HCT116 (cell line): ENCODE measurements around the gene GTSF1L. TPM values are rescaled to one million over a fixed set of nuclear protein-coding genes. Genes with fewer than 3 reads are reported as not detected.

Source experiments
- ATAC-seq: fragments of 200-7000 bp; cut with Tn5 transposase; 2 replicates; pipeline ENCODE4 v1.9.1; 2020; ENCODE audit warnings: mild to moderate bottlenecking, moderate library complexity
- BruUV-seq: library from RNA; stranded (reverse); fragments of 400-500 nt; replicated peaks from 2 replicates; lab custom pipeline; 2021; lab: Mats Ljungman, UMichigan
- CTCF ChIA-PET: fragments of 300-600 bp; sonication (Branson Sonifier 250); formaldehyde crosslinking; loops from one replicate; lab custom pipeline; 2021; ENCODE audit warnings: antibody characterized with exemption; lab: Charles Lee
- POLR2A ChIA-PET: fragments of 300-600, 350-600 bp; sonication (Branson Sonifier 250); formaldehyde crosslinking; loops from one replicate; lab custom pipeline; 2021; ENCODE audit warnings: antibody characterized with exemption; lab: Charles Lee
- RAD21 ChIA-PET, 2 experiments: fragments of 300-600 bp; sonication (Branson Sonifier 250); formaldehyde crosslinking; loops; one replicate each; lab custom pipeline; 2023; ENCODE audit warnings: low total read pairs in 2 of 2; ENCODE audit not compliant: uncharacterized antibody in 2 of 2, unreplicated experiment in 2 of 2, low non-redundant PET in 1 of 2; lab: Charles Lee
- DNase-seq: peaks from one replicate; pipeline ENCODE4 v3.0.0-alpha.2; 2010; ENCODE audit warnings: low read depth, low spot score
- H2AFZ ChIP-seq: fragments of 200-600 bp; shearing (Covaris generic), sonication (generic); 2 replicates; pipeline ENCODE4 v1.6.1; 2017; ENCODE audit warnings: low read depth, mixed run types, mixed read lengths, antibody characterized with exemption, low read length; ENCODE audit not compliant: poor library complexity, severe bottlenecking
- H3K27ac ChIP-seq: 2 replicates; pipeline ENCODE4 v1.5.1; 2012; ENCODE audit warnings: low read depth, low read length
- H3K27me3 ChIP-seq: fragments of 200-600 bp; sonication (generic); 2 replicates; pipeline ENCODE4 v1.6.1; 2016; ENCODE audit warnings: mixed run types, low read length, mixed read lengths; ENCODE audit not compliant: insufficient read depth
- H3K36me3 ChIP-seq, 2 experiments: fragments of 200-500 bp in 1 of 2; fragments of 200-600 bp in 1 of 2; sonication (Bioruptor generic) in 1 of 2; sonication (generic) in 1 of 2; 2 replicates each; pipeline versions ENCODE4 v1.5.1 to v1.6.1; 2014 to 2016; ENCODE audit warnings: low read length in 2 of 2, inconsistent platforms in 1 of 2, mixed read lengths in 1 of 2, mixed run types in 1 of 2; ENCODE audit not compliant: insufficient read depth in 2 of 2, control insufficient read depth in 1 of 2
- H3K4me1 ChIP-seq, 2 experiments: fragments of 200-600 bp in 1 of 2; sonication (generic) in 1 of 2; 2 replicates each; pipeline versions ENCODE4 v1.5.1 to v1.6.1; 2012 to 2017; ENCODE audit warnings: low read length in 2 of 2, inconsistent platforms in 1 of 2, mild to moderate bottlenecking in 1 of 2, mixed read lengths in 1 of 2, mixed run types in 1 of 2, moderate library complexity in 1 of 2; ENCODE audit not compliant: insufficient read depth in 2 of 2, control insufficient read depth in 1 of 2
- H3K4me2 ChIP-seq: fragments of 200-600 bp; sonication (generic); 2 replicates; pipeline ENCODE4 v1.6.1; 2017; ENCODE audit warnings: mixed run types, low read length, mixed read lengths
- H3K4me3 ChIP-seq, 2 experiments: fragments of 200-600 bp in 1 of 2; sonication (generic) in 1 of 2; replicated peaks in 1 of 2; 2 replicates each; pipeline ENCODE4 v1.5.1; 2011 to 2016; ENCODE audit warnings: low read length in 2 of 2, control low read depth in 1 of 2, low read depth in 1 of 2, mild to moderate bottlenecking in 1 of 2, mixed read lengths in 1 of 2, mixed run types in 1 of 2
- H3K79me2 ChIP-seq: fragments of 200-600 bp; sonication (generic); 2 replicates; pipeline ENCODE4 v1.6.1; 2017; ENCODE audit warnings: mild to moderate bottlenecking, mixed run types, low read length, moderate library complexity, mixed read lengths; ENCODE audit not compliant: insufficient read depth
- H3K9ac ChIP-seq: fragments of 200-600 bp; sonication (generic); 2 replicates; pipeline ENCODE4 v1.6.1; 2016; ENCODE audit warnings: low read length, mixed read lengths
- H3K9me2 ChIP-seq: fragments of 200-600 bp; sonication (generic), shearing (Covaris generic); 2 replicates; pipeline ENCODE4 v1.6.1; 2017; ENCODE audit warnings: mixed run types, mild to moderate bottlenecking, moderate library complexity; ENCODE audit not compliant: insufficient read depth
- H3K9me3 ChIP-seq, 2 experiments: fragments of 200-500 bp in 1 of 2; fragments of 200-600 bp in 1 of 2; sonication (Bioruptor generic) in 1 of 2; sonication (generic) in 1 of 2; 2 replicates each; pipeline ENCODE4 v1.6.1; 2014 to 2017; ENCODE audit warnings: low read length in 2 of 2, mixed read lengths in 2 of 2, inconsistent platforms in 1 of 2, low read depth in 1 of 2, mild to moderate bottlenecking in 1 of 2, mixed run types in 1 of 2, moderate library complexity in 1 of 2; ENCODE audit not compliant: control insufficient read depth in 1 of 2, insufficient read depth in 1 of 2
- H4K20me1 ChIP-seq: fragments of 200-600 bp; sonication (generic), shearing (Covaris generic); 2 replicates; pipeline ENCODE4 v1.6.1; 2017; ENCODE audit warnings: mixed run types, mild to moderate bottlenecking, moderate library complexity; ENCODE audit not compliant: insufficient read depth
- CBX3 ChIP-seq: IDR thresholded peaks from 2 replicates; pipeline ENCODE4 v1.6.1; 2012; ENCODE audit warnings: low read depth
- EGR1 ChIP-seq: IDR thresholded peaks from 2 replicates; pipeline ENCODE4 v1.6.1; 2012; ENCODE audit warnings: low read depth
- ELF1 ChIP-seq: IDR thresholded peaks from 2 replicates; pipeline ENCODE4 v1.6.1; 2012; ENCODE audit warnings: low read depth, borderline replicate concordance
- EZH2 ChIP-seq: fragments of 200-600 bp; sonication (generic); IDR thresholded peaks from 2 replicates; pipeline ENCODE4 v1.6.1; 2017; ENCODE audit warnings: antibody characterized with exemption, mixed run types
- JUND ChIP-seq: IDR thresholded peaks from 2 replicates; pipeline ENCODE4 v1.6.1; 2012
- POLR2A ChIP-seq: IDR thresholded peaks from 2 replicates; pipeline ENCODE4 v1.7.0; 2011; ENCODE audit warnings: borderline replicate concordance; ENCODE audit not compliant: insufficient read depth, insufficient read length; ENCODE audit errors: extremely low read depth
- POLR2AphosphoS5 ChIP-seq: IDR thresholded peaks from 2 replicates; pipeline ENCODE4 v1.6.1; 2011; ENCODE audit warnings: mild to moderate bottlenecking, low read depth, low read length, moderate library complexity
- RAD21 ChIP-seq: IDR thresholded peaks from 2 replicates; pipeline ENCODE4 v1.6.1; 2012; ENCODE audit warnings: low read depth, mild to moderate bottlenecking
- SP1 ChIP-seq: IDR thresholded peaks from 2 replicates; pipeline ENCODE4 v1.6.1; 2012; ENCODE audit warnings: low read depth
- SRF ChIP-seq: IDR thresholded peaks from 2 replicates; pipeline ENCODE4 v1.6.1; 2012; ENCODE audit warnings: low read depth
- TCF7L2 ChIP-seq: IDR thresholded peaks from 2 replicates; pipeline ENCODE4 v1.7.0; 2011; ENCODE audit warnings: borderline replicate concordance, inconsistent platforms; ENCODE audit not compliant: insufficient read depth, insufficient read length; ENCODE audit errors: extremely low read depth
- YY1 ChIP-seq: IDR thresholded peaks from 2 replicates; pipeline ENCODE4 v1.6.1; 2011; ENCODE audit warnings: low read length, low read depth, moderate library complexity, mild to moderate bottlenecking; ENCODE audit not compliant: insufficient replicate concordance; ENCODE audit errors: extremely low read depth
- intact Hi-C: fragments of 100-400 bp; cut with micrococcal nuclease; formaldehyde crosslinking; loops from 2 replicates; pipeline ENCODE4 v1.10.0; 2022
- total RNA-seq: library from RNA; stranded (reverse); gene quantifications from one replicate; pipeline ENCODE4 v1.2.1, GENCODE V29; 2021; ENCODE audit not compliant: unreplicated experiment
- TF ChIP-seq, protein P1 (sequence below), 3 experiments: fragments of 200-600 bp in 1 of 3; sonication (generic) in 1 of 3; IDR thresholded peaks in 2 of 3; conservative IDR thresholded peaks in 1 of 3; 2 replicates each; pipeline ENCODE4 v1.5.1; 2012 to 2017; ENCODE audit warnings: low read depth in 2 of 3, low read length in 2 of 3, antibody characterized with exemption in 1 of 3, borderline replicate concordance in 1 of 3, control low read depth in 1 of 3, mild to moderate bottlenecking in 1 of 3, mixed read lengths in 1 of 3, mixed run types in 1 of 3, moderate library complexity in 1 of 3; ENCODE audit not compliant: insufficient read depth in 1 of 3
- TF ChIP-seq, protein P2 (sequence below): IDR thresholded peaks from 2 replicates; pipeline ENCODE4 v1.6.1; 2012; ENCODE audit warnings: low read depth
- TF ChIP-seq, protein P3 (sequence below): IDR thresholded peaks from 2 replicates; pipeline ENCODE4 v1.6.1; 2012

Gene GTSF1L
- total RNA-seq, 1 experiment from 2014 or later: not detected

DNA sequence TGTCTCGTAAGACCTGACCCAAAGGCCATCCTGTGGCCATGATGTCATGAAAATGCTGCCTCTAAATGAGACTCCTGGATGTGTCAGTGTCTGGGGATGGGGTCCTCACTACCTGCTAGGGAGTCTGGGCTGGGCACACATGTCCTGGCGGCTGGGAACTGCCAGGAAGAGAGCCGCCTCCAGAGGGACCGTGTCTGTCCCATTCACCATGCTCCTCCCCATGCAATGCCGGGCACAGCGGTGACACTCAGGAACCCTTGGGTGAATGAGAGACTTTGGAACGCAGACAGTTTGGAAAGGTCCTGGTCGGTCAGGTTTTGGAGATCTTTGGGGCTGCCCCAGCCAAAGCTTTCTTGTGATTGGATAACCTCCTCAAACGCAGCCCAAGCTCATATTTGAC, 40.1 kb upstream of the GTSF1L start:
- H4K20me1 ChIP-seq: no peaks in the 10 kb centered on the region
- CTCF ChIA-PET: no interaction called here
- no peak for TF ChIP-seq JUND
- no peak for TF ChIP-seq SP1
- no peak for TF ChIP-seq SRF
- TF ChIP-seq ELF1: no peak
- no peak for TF ChIP-seq TCF7L2
- TF ChIP-seq, protein P1, sequence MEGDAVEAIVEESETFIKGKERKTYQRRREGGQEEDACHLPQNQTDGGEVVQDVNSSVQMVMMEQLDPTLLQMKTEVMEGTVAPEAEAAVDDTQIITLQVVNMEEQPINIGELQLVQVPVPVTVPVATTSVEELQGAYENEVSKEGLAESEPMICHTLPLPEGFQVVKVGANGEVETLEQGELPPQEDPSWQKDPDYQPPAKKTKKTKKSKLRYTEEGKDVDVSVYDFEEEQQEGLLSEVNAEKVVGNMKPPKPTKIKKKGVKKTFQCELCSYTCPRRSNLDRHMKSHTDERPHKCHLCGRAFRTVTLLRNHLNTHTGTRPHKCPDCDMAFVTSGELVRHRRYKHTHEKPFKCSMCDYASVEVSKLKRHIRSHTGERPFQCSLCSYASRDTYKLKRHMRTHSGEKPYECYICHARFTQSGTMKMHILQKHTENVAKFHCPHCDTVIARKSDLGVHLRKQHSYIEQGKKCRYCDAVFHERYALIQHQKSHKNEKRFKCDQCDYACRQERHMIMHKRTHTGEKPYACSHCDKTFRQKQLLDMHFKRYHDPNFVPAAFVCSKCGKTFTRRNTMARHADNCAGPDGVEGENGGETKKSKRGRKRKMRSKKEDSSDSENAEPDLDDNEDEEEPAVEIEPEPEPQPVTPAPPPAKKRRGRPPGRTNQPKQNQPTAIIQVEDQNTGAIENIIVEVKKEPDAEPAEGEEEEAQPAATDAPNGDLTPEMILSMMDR (IDR thresholded peaks at IDR 0.05 in 2 of 3, conservative IDR thresholded peaks at IDR 0.05 in 1 of 3; ENCODE audit: borderline replicate concordance in 1 of 3, insufficient read depth in 1 of 3, low read depth in 2 of 3, low read length in 2 of 3): no peak
- TF ChIP-seq EZH2: no peak
- no peaks in the 10 kb centered on the region for H3K9me3 ChIP-seq
- ATAC-seq: peak; percentile 40; the same call in 1 of the 2 replicates
- no peaks in the 10 kb centered on the region for H3K27me3 ChIP-seq
- H3K9me2 ChIP-seq: no peaks in the 10 kb centered on the region
- RAD21 ChIA-PET: no interaction called here
- intact Hi-C loops: no loop called here
- no peaks in the 10 kb centered on the region for H3K79me2 ChIP-seq
- H3K4me3 ChIP-seq: no peak overlapping the region
- no peak overlapping the region for H3K4me2 ChIP-seq
- H2AFZ ChIP-seq: no peak overlapping the region
- POLR2A ChIA-PET: no interaction called here
- DNase-seq: no peak
- no peaks in the 10 kb centered on the region for H3K36me3 ChIP-seq
- BruUV-seq: no TSS peak
- H3K27ac ChIP-seq: no peak overlapping the region
- H3K4me1 ChIP-seq: 0 out of 4 replicates have a peak, but pooled peaks cover 0 to 6% of the 10 kb centered on the region in 2 experiments
- H3K9ac ChIP-seq: no peak overlapping the region

DNA sequence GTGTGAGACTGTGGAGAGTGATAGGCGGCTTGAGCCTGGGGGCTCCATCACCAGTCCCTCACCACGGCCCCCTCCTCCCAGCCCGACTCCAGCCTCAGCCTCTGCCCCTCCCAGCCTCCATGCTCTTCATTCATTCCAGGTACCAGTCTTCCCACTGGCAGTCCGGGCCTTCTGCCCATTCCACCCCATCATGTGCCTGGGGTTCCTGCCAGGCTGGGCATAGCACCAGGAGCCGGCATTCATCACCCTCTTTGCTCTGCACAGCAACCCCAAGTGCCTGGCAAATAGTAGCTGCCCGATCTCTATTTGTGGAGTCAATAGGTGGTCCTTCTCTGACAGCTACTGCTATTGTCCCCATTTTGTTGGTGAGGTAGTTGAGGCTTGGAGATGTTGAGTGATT, 39.6 kb upstream of the GTSF1L start:
- Histone ChIP-seq H4K20me1 (no peaks in the 10 kb centered on the region), H3K4me1 (0 out of 4 replicates have a peak, but pooled peaks cover 0 to 6% of the 10 kb centered on the region in 2 experiments), H3K27me3 (no peaks in the 10 kb centered on the region), H3K4me3 (no peak overlapping the region), H3K9me3 (no peaks in the 10 kb centered on the region), H3K9me2 (no peaks in the 10 kb centered on the region)
- ATAC-seq (no peak), DNase-seq (no peak)
- BruUV-seq: no TSS peak
- TF ChIP-seq RAD21 (no peak), CBX3 (no peak), TCF7L2 (no peak), YY1 (no peak), POLR2A (no peak), EGR1 (no peak), POLR2AphosphoS5 (no peak)
- TF ChIP-seq, protein P2, sequence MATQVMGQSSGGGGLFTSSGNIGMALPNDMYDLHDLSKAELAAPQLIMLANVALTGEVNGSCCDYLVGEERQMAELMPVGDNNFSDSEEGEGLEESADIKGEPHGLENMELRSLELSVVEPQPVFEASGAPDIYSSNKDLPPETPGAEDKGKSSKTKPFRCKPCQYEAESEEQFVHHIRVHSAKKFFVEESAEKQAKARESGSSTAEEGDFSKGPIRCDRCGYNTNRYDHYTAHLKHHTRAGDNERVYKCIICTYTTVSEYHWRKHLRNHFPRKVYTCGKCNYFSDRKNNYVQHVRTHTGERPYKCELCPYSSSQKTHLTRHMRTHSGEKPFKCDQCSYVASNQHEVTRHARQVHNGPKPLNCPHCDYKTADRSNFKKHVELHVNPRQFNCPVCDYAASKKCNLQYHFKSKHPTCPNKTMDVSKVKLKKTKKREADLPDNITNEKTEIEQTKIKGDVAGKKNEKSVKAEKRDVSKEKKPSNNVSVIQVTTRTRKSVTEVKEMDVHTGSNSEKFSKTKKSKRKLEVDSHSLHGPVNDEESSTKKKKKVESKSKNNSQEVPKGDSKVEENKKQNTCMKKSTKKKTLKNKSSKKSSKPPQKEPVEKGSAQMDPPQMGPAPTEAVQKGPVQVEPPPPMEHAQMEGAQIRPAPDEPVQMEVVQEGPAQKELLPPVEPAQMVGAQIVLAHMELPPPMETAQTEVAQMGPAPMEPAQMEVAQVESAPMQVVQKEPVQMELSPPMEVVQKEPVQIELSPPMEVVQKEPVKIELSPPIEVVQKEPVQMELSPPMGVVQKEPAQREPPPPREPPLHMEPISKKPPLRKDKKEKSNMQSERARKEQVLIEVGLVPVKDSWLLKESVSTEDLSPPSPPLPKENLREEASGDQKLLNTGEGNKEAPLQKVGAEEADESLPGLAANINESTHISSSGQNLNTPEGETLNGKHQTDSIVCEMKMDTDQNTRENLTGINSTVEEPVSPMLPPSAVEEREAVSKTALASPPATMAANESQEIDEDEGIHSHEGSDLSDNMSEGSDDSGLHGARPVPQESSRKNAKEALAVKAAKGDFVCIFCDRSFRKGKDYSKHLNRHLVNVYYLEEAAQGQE: no peak
- TF ChIP-seq, protein P3, sequence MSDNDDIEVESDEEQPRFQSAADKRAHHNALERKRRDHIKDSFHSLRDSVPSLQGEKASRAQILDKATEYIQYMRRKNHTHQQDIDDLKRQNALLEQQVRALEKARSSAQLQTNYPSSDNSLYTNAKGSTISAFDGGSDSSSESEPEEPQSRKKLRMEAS: no peak
- TF ChIP-seq, all 23 proteins: peak for 0
- intact Hi-C loops: no loop called here
- Histone ChIP-seq H2AFZ (no peak overlapping the region), H3K9ac (no peak overlapping the region), H3K36me3 (no peaks in the 10 kb centered on the region), H3K79me2 (no peaks in the 10 kb centered on the region), H3K4me2 (no peak overlapping the region), H3K27ac (no peak overlapping the region)
- ChIA-PET RAD21 (no interaction called here), POLR2A (no interaction called here), CTCF (no interaction called here)
